C4-2B (cell line): ENCODE measurements around the gene HEBP2.

ENCODE experiments used
- CTCF ChIP-seq: fragments of 450-650 bp; conservative IDR thresholded peaks from 2 replicates; pipeline ENCODE4 v1.5.1; 2017; ENCODE audit warnings: mild to moderate bottlenecking
- ZFX ChIP-seq: fragments of 450-650 bp; IDR thresholded peaks from 2 replicates; pipeline ENCODE4 v1.6.1; 2017

DNA sequence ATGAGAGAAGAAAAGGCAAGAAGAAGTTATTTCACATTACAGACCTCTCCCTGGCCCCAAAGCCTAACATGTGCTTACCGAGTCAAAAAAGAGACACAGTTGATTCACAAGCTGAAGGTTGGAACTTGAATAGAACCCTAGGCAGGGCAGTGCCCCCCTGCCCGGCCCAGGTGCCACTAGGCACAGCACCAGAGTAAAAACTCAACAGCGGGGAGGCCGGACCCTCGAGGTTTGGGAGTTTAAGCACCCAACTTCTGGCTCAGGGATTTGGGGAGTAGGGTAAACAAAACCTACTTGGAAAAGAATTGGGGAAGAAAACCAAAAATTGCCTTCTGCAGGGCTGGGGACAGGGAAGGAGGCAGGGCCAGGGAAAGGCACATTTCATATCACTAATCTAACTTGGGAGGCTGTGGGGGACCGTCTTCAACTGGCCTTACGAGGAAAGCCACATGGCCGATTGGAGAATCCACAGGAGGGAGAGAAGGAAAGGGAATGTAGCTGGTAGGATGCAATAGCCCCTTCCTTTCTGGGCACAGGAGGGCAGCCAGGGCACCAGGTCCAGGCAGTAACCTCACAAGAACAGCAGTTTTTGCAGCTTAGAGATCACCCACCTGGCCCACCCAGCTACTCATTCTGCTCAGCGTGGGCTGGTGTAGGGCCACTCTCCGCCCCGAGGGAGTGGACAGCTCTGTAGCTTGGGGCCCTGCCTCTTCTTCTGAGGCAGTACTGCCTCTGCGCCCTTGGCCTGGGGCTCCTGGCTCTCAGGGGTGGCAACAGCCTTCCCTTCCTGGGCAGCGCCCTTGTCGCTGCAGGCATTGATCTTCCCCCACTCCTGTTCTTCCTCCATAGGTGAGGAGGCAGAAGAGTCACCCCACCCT is 1.8 kb upstream of the HEBP2 start:
- TF ChIP-seq CTCF = no peak
- TF ChIP-seq ZFX = no peak
